ENCODE data around the gene UBE2L6. TPM values are rescaled to one million over a fixed set of nuclear protein-coding genes. Genes with fewer than 3 reads are reported as not detected.

Gene UBE2L6
- total RNA-seq, 1 donor from 2014 or later = 19.0 TPM

DNA sequence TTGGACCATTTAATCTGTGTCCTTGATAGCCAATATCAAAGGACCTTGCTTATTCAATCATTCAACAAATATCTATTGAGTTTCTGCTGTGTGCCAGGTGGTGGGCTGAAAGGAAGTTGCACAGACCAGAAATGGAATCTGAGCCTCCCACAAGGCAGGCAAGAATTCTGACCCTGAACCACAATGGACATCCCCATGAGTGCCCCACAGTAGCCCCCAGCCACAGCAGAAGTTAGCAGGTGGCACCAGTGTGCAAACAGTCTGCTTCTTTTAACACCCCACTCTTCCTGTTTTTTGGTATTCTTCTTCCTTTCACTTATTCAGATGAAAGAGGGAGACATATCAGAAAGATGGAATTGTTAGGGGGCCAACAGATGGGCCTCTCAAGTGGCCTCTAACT, 17.8 kb upstream of the UBE2L6 start:
- DNase-seq = no peak
- peaks cover 3% of the 10 kb centered on the region for H3K27me3 ChIP-seq (ENCODE audit: low read depth)
- H3K36me3 ChIP-seq = no peaks in the 10 kb centered on the region
- H3K4me3 ChIP-seq = no peak overlapping the region
- no peaks in the 10 kb centered on the region for H3K4me1 ChIP-seq
- TF ChIP-seq, protein P1, sequence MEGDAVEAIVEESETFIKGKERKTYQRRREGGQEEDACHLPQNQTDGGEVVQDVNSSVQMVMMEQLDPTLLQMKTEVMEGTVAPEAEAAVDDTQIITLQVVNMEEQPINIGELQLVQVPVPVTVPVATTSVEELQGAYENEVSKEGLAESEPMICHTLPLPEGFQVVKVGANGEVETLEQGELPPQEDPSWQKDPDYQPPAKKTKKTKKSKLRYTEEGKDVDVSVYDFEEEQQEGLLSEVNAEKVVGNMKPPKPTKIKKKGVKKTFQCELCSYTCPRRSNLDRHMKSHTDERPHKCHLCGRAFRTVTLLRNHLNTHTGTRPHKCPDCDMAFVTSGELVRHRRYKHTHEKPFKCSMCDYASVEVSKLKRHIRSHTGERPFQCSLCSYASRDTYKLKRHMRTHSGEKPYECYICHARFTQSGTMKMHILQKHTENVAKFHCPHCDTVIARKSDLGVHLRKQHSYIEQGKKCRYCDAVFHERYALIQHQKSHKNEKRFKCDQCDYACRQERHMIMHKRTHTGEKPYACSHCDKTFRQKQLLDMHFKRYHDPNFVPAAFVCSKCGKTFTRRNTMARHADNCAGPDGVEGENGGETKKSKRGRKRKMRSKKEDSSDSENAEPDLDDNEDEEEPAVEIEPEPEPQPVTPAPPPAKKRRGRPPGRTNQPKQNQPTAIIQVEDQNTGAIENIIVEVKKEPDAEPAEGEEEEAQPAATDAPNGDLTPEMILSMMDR (IDR thresholded peaks at IDR 0.05; ENCODE audit: borderline replicate concordance) = no peak
- no peaks in the 10 kb centered on the region for H3K9me3 ChIP-seq (replicated peaks)
- H3K27ac ChIP-seq (replicated peaks) = no peak overlapping the region
- intact Hi-C loops (cut with micrococcal nuclease) = no loop called here

DNA sequence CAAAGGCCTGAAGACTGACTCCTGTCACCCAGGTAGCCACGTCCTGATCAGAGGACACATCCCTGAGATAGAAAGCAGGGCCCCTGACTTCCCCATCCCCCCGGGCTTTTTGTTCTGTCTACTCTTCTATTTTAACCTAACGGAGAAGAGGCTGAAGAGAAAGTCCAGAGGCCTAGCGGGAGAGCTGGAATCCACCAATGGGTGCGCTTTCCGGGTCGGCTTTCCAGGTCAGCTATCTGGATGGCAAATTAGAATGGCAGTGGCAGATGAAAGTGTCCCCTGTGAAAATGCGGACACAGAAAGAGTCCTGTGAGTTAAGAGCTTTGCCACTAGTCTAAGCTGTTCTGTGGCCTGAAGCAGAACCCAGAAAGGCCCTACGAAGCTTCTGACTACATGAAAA, 16.9 kb upstream of the UBE2L6 start:
- TF ChIP-seq, protein P1 (IDR thresholded peaks at IDR 0.05; ENCODE audit: borderline replicate concordance) = no peak
- Histone ChIP-seq H3K4me1 (no peaks in the 10 kb centered on the region), H3K9me3 (replicated peaks) (no peaks in the 10 kb centered on the region), H3K36me3 (no peaks in the 10 kb centered on the region), H3K4me3 (no peak overlapping the region), H3K27ac (replicated peaks) (no peak overlapping the region), H3K27me3 (ENCODE audit: low read depth) (peaks cover 9% of the 10 kb centered on the region)
- intact Hi-C loops (cut with micrococcal nuclease) = no loop called here
- no peak for DNase-seq

DNA sequence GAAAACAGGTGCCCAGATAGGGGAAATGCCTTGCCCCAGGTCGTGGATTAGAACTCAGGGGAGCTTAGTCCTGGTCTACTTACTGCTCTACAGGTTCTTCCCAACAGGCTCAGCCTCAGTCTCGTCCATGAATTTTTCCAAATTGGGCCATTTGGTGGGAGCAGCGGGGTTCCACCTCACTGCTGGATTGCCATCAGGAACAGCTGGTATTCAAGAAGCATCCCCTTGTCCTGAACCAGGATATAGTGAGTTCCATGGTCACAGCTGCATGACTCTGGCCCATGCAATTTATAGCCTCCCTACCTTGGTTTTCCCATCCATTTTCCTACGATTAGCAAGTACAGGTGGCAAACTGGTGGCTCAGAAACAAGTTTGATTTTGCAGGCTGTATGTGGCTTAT, 6.6 kb upstream of the UBE2L6 start:
- TF ChIP-seq, protein P1 (IDR thresholded peaks at IDR 0.05; ENCODE audit: borderline replicate concordance) = no peak
- H3K4me3 ChIP-seq = no peak overlapping the region
- intact Hi-C loops (cut with micrococcal nuclease) = no loop called here
- no peaks in the 10 kb centered on the region for H3K9me3 ChIP-seq (replicated peaks)
- no peaks in the 10 kb centered on the region for H3K4me1 ChIP-seq
- no peak overlapping the region for H3K27ac ChIP-seq (replicated peaks)
- H3K27me3 ChIP-seq (ENCODE audit: low read depth) = peaks cover 46% of the 10 kb centered on the region
- no peaks in the 10 kb centered on the region for H3K36me3 ChIP-seq
- no peak for DNase-seq

DNA sequence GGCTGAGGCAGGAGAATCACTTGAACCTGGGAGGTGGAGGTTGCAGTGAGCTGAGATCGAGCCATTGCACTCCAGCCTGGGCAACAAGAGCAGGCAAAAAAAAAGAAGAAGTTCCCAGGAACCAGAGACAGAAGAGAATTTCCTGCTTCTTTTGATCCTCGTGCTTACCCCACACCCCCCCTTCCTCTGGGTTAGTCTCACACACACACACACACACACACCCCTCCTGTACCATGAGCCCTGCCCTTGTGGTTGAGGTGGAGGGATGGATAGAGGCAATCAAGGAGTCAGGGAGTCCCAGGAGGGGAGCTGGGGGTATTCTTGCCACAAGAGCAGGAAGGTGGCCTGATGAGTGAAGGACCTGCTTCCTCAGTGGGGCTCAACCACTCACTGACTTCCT, 4.1 kb upstream of the UBE2L6 start:
- no peaks in the 10 kb centered on the region for H3K36me3 ChIP-seq
- H3K4me1 ChIP-seq = peaks cover 22% of the 10 kb centered on the region
- no peak overlapping the region for H3K27ac ChIP-seq (replicated peaks)
- intact Hi-C loops (cut with micrococcal nuclease) = no loop called here
- no peak overlapping the region for H3K4me3 ChIP-seq
- H3K27me3 ChIP-seq (ENCODE audit: low read depth) = peaks cover 31% of the 10 kb centered on the region
- no peaks in the 10 kb centered on the region for H3K9me3 ChIP-seq (replicated peaks)
- TF ChIP-seq, protein P1 (IDR thresholded peaks at IDR 0.05; ENCODE audit: borderline replicate concordance) = no peak
- DNase-seq = no peak

DNA sequence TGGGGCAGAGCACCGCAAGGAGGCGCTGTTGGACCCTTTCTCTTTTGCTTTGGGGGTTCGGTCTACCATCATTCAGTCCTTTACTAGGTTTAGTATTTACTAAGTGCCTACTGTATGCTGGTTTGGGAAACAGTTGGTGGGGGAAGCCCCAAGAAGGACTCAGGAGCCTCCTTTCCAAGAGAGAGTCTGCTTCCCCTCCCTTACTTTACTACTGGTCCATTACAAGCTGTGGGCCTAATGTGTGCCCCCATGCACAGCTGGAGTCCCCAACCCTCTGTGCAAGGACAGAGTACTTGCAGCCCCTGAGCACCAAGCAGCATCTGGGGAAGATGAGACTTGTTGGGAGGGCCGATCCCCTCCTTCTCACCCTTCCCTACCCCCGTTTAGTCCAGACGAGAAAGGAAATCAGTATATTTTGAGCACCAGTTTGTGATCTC, 876 bp upstream of the UBE2L6 start:
- intact Hi-C loops (cut with micrococcal nuclease) = loop anchor here (5.0 kb wide), 1 partner anchor 74 kb away; no protein-coding TSS in a partner anchor
- Histone ChIP-seq H3K27me3 (ENCODE audit: low read depth) (peaks cover 8% of the 10 kb centered on the region), H3K27ac (replicated peaks) (peak overlapping the region; percentile 90), H3K36me3 (no peaks in the 10 kb centered on the region), H3K4me1 (peaks cover 37% of the 10 kb centered on the region), H3K9me3 (replicated peaks) (no peaks in the 10 kb centered on the region), H3K4me3 (peak overlapping the region; percentile 85)
- TF ChIP-seq, protein P1 (IDR thresholded peaks at IDR 0.05; ENCODE audit: borderline replicate concordance) = peak; percentile 91
- DNase-seq = no peak

All from left ventricle myocardium inferior (tissue), 1 donor.